Osteoblast (primary cell): Measurements from ENCODE around the gene RABIF. TPM values are rescaled to one million over a fixed set of nuclear protein-coding genes. Genes with fewer than 3 reads are reported as not detected.
"Not testable (repeated sequence)": the region's sequence is repeated elsewhere in the genome, so short reads cannot be mapped to it uniquely, and the experiment has no call there.

Source experiments
- DNase-seq: peaks from one replicate; pipeline ENCODE4 v3.0.0; 2011; ENCODE audit warnings: low spot score, mixed read lengths; ENCODE audit not compliant: insufficient read length; ENCODE audit errors: missing footprints
- H2AFZ ChIP-seq: 2 replicates; pipeline ENCODE4 v1.6.0; 2011; ENCODE audit warnings: mild to moderate bottlenecking, low read length
- H3K27ac ChIP-seq: 2 replicates; pipeline ENCODE4 v1.5.1; 2011; ENCODE audit warnings: mild to moderate bottlenecking, low read depth, low read length, moderate library complexity
- H3K27me3 ChIP-seq: 2 replicates; pipeline ENCODE4 v1.6.0; 2012; ENCODE audit warnings: mild to moderate bottlenecking, control low read depth, inconsistent platforms, low read length, moderate library complexity; ENCODE audit not compliant: insufficient read depth
- H3K36me3 ChIP-seq: 2 replicates; pipeline ENCODE4 v1.5.1; 2011; ENCODE audit warnings: mild to moderate bottlenecking, low read length, control low read depth, moderate library complexity; ENCODE audit not compliant: insufficient read depth
- H3K4me1 ChIP-seq: 2 replicates; pipeline ENCODE4 v1.5.1; 2011; ENCODE audit warnings: mild to moderate bottlenecking, low read length, control low read depth, moderate library complexity; ENCODE audit not compliant: insufficient read depth
- H3K4me2 ChIP-seq: 2 replicates; pipeline ENCODE4 v1.6.0; 2011; ENCODE audit warnings: mild to moderate bottlenecking, low read length; ENCODE audit not compliant: insufficient read depth
- H3K4me3 ChIP-seq: fragments of 200-600 bp; sonication (generic); 3 replicates; pipeline ENCODE4 v1.5.1; 2012; ENCODE audit warnings: mild to moderate bottlenecking, low read length, inconsistent platforms; ENCODE audit not compliant: insufficient read depth
- H3K79me2 ChIP-seq: 2 replicates; pipeline ENCODE4 v1.6.0; 2012; ENCODE audit warnings: mild to moderate bottlenecking, low read length, control low read depth, inconsistent platforms; ENCODE audit not compliant: insufficient read depth
- H3K9me3 ChIP-seq: 2 replicates; pipeline ENCODE4 v1.5.1; 2011; ENCODE audit warnings: low read depth, low read length, control low read depth
- H4K20me1 ChIP-seq: 2 replicates; pipeline ENCODE4 v1.6.0; 2012; ENCODE audit warnings: mild to moderate bottlenecking, low read length, control low read depth; ENCODE audit not compliant: insufficient read depth
- CTCF ChIP-seq: IDR thresholded peaks from 2 replicates; pipeline ENCODE4 v1.5.1; 2011; ENCODE audit warnings: mild to moderate bottlenecking, low read depth, low read length, moderate library complexity; ENCODE audit errors: extremely low read depth
- small RNA-seq: library from RNA; depleted of rRNA; stranded (forward); fragments of <200 nt; gene quantifications from one replicate; pipeline ENCODE3, GENCODE V24; 2012
- total RNA-seq: library from RNA; depleted of rRNA; stranded (reverse); fragments of >200 nt; gene quantifications from 2 replicates; pipeline ENCODE4 v1.2.3, GENCODE V29; 2012

Gene RABIF
- total RNA-seq, 1 donor, result 7.2 TPM

GRCh38 chr1:202834771-202835547, 54.0 kb downstream of the RABIF start:
- H3K27ac ChIP-seq, result no peak overlapping the region
- H3K27me3 ChIP-seq, result peaks cover 27% of the 10 kb centered on the region

GRCh38 chr1:202831906-202832305, 57.0 kb downstream of the RABIF start:
- no peaks in the 10 kb centered on the region for H3K9me3 ChIP-seq
- no peak overlapping the region for H3K4me3 ChIP-seq
- no peak for DNase-seq
- no peak overlapping the region for H3K4me2 ChIP-seq
- no peaks in the 10 kb centered on the region for H4K20me1 ChIP-seq
- H3K27me3 ChIP-seq, result peaks cover 30% of the 10 kb centered on the region
- no peak overlapping the region for H2AFZ ChIP-seq
- no peak overlapping the region for H3K27ac ChIP-seq
- H3K36me3 ChIP-seq, result no peaks in the 10 kb centered on the region
- no peaks in the 10 kb centered on the region for H3K79me2 ChIP-seq
- no peaks in the 10 kb centered on the region for H3K4me1 ChIP-seq
- TF ChIP-seq CTCF, result no peak

More at GRCh38 chr1:202834771-202835547, 54.0 kb downstream of the RABIF start:
- no peak for DNase-seq
- Histone ChIP-seq H3K36me3 (no peaks in the 10 kb centered on the region), H3K9me3 (no peaks in the 10 kb centered on the region), H3K4me2 (no peak overlapping the region), H3K4me3 (no peak overlapping the region), H3K79me2 (no peaks in the 10 kb centered on the region), H3K4me1 (no peaks in the 10 kb centered on the region), H4K20me1 (no peaks in the 10 kb centered on the region), H2AFZ (no peak overlapping the region)
- TF ChIP-seq CTCF, result no peak

- not testable (repeated sequence) for H3K9me3 ChIP-seq, DNase-seq, H3K36me3 ChIP-seq, H4K20me1 ChIP-seq, H3K4me1 ChIP-seq, H3K4me3 ChIP-seq, H3K4me2 ChIP-seq, H3K79me2 ChIP-seq, H2AFZ ChIP-seq, H3K27ac ChIP-seq
- H3K27me3 ChIP-seq, result peaks cover 24% of the 10 kb centered on the region
Measured at GRCh38 chr1:202829223-202829622, 59.7 kb downstream of the RABIF start.

Small RNA genes lying within 50 kb of the gene (small RNA-seq; reads per million reads assigned to genes)
- not detected for gene RF00019

Other genes starting within 250 kb of the RABIF start
- under 0.01 TPM in 1 of 2 replicates, not detected in the other for gene SYT2, start 178.7 kb downstream of the RABIF start, total RNA-seq
- gene KDM5B, start 80.7 kb downstream of the RABIF start, total RNA-seq, result 113 and 124 TPM in 2 replicates
- gene PCAT6, start 78.2 kb downstream of the RABIF start, total RNA-seq, result 0.29 and 0.72 TPM in 2 replicates
- gene KLHL12, start 38.1 kb upstream of the RABIF start, total RNA-seq, result 23.2 and 28.0 TPM in 2 replicates
- gene ADIPOR1, start 69.2 kb upstream of the RABIF start, total RNA-seq, result 91.9 and 104 TPM in 2 replicates
- 49.2 and 60.8 TPM in 2 replicates for gene CYB5R1, start 78.1 kb upstream of the RABIF start, total RNA-seq
- gene TMEM183A, start 118.2 kb upstream of the RABIF start, total RNA-seq, result 116 and 118 TPM in 2 replicates
- 8.0 and 10.9 TPM in 2 replicates for gene PPFIA4, start 137.3 kb upstream of the RABIF start, total RNA-seq
- not detected in 2 replicates for gene MYOG, start 196.9 kb upstream of the RABIF start, total RNA-seq
- 4.0 and 9.1 TPM in 2 replicates for gene ADORA1, start 238.6 kb upstream of the RABIF start, total RNA-seq